Upper lobe of left lung (tissue), 6 donors: ENCODE results near the gene SLC2A10. TPM values are rescaled to one million over a fixed set of nuclear protein-coding genes. Genes with fewer than 3 reads are reported as not detected.

Experiments
- ATAC-seq, 2 donors: fragments of 200-7000 bp; cut with Tn5 transposase; one replicate each; pipeline ENCODE4 v1.9.1; 2022; ENCODE audit warnings: mild to moderate bottlenecking in 2 of 2, moderate library complexity in 2 of 2; ENCODE audit not compliant: low FRiP score in 2 of 2
- DNase-seq, 2 donors: peaks; one replicate each; pipeline ENCODE4 v3.0.0-alpha.2; 2019 to 2020
- H3K27ac ChIP-seq, 4 donors: fragments of 200-600 bp; sonication (generic); one replicate each; pipeline ENCODE4 v1.5.1; 2016 to 2019
- H3K27me3 ChIP-seq, 4 donors: fragments of 200-600 bp; sonication (generic); one replicate each; pipeline ENCODE4 v1.5.1; 2017 to 2019
- H3K36me3 ChIP-seq, 4 donors: fragments of 200-600 bp; sonication (generic); one replicate each; pipeline ENCODE4 v1.5.1; 2016 to 2019
- H3K4me1 ChIP-seq, 4 donors: fragments of 200-600 bp; sonication (generic); one replicate each; pipeline ENCODE4 v1.5.1; 2018 to 2019
- H3K4me3 ChIP-seq, 4 donors: fragments of 200-600 bp; sonication (generic); one replicate each; pipeline ENCODE4 v1.5.1; 2017 to 2019; ENCODE audit warnings: mild to moderate bottlenecking in 2 of 4, moderate library complexity in 1 of 4
- H3K9me3 ChIP-seq, 4 donors: fragments of 200-600 bp; sonication (generic); one replicate each; pipeline ENCODE4 v1.5.1; 2018 to 2019
- EP300 ChIP-seq, 4 donors: sonication (generic); formaldehyde crosslinking; IDR thresholded peaks; one replicate each; pipeline ENCODE4 v1.5.1; 2017; ENCODE audit warnings: antibody characterized with exemption in 4 of 4, control low read depth in 2 of 4
- POLR2A ChIP-seq, 4 donors: fragments of 450-650 bp; IDR thresholded peaks; one replicate each; pipeline ENCODE4 v1.5.1; 2016 to 2017; ENCODE audit warnings: antibody characterized with exemption in 4 of 4, mild to moderate bottlenecking in 2 of 4
- POLR2AphosphoS5 ChIP-seq, 2 donors: sonication (generic); formaldehyde crosslinking; IDR thresholded peaks; one replicate each; pipeline ENCODE4 v1.5.1; 2017; ENCODE audit warnings: antibody characterized with exemption in 2 of 2
- WGBS, 2 donors: methylation state at CpG; one replicate each; pipeline ENCODE4 v1.1.5; 2017 to 2018; 5-methylcytosine and 5-hydroxymethylcytosine counted together
- total RNA-seq, 6 donors: library from RNA; depleted of rRNA in 4 of 6; stranded (reverse); fragments of >200 nt in 4 of 6; gene quantifications; one replicate each; pipeline versions ENCODE4 v1.1.0 to v1.2.1, GENCODE V29; 2016 to 2021
- TF ChIP-seq, protein P1 (sequence below), 6 experiments: fragments of 450-650 bp in 4 of 6; fragments of 200-600 bp in 2 of 6; sonication (generic) in 2 of 6; IDR thresholded peaks; one replicate each; pipeline ENCODE4 v1.5.1; 2016 to 2019; ENCODE audit warnings: antibody characterized with exemption in 6 of 6
- donor health status: DM: no; HTN: no; CAD: no; lungs with moderate emphysema.
- donor health status: DM: no; HTN: yes; CAD: no; lungs with severe emphysema.

Gene SLC2A10
- 10 to 100 TPM in 4 of 6 donors, 1 to 10 TPM in 2; 5.5 to 93.2 (median 13.8) TPM for total RNA-seq

DNA sequence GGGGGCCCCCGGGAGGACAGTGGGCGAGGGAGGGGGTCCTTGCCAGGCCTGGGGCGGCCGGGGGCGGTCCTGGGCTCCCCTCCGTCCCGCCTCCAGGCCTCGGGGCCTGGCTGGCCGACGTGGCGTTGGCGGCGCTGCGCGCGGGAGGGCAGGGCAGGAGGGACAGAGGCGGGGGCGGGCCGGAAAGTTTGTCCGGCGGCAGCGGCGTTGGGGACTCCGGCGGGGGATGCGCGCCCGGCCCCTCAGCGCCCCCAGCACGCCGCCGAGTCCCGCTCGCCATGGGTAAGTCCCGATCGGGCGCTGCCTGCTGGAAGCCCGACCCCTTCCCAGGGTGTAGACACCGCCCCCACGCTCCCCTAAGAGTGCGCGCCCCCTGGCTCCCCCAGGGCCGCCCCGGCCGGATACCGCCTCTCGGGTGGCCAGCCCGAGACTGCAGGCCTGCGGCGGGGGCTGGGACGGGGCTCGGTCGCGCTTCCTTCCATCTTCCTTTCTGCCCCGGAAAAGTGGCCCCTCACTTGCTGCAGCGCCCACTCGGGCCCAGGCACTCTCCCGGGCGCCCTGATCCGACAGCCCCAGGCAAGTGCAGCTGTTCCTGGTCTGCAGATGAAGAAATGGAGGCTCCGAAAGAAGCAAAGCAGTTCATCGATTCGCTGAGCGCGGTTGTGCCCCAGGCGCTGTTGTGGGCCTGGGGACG lies at the start of gene SLC2A10:
TSS of gene SLC2A10 (plus strand) at position 191 of the 694 bp plus-strand sequence. CDS start at position 279, 88 bp downstream.
- Histone ChIP-seq H3K27me3 (no peaks in the 10 kb centered on the region), H3K36me3 (no peaks in the 10 kb centered on the region), H3K9me3 (no peaks in the 10 kb centered on the region), H3K27ac (peak within 1 kb of the TSS; percentile 84 to 88 (median 86)), H3K4me3 (peak within 1 kb of the TSS; percentile 21 to 87 (median 70)), H3K4me1 (peaks cover 16 to 30% (median 29%) of the 10 kb centered on the region in 4 donors)
- 1 to 3% methylated on average over 12 to 14 of the region's 67 CpGs for WGBS, 2 donors
- no peak for TF ChIP-seq EP300 (IDR thresholded peaks at IDR 0.05)
- TF ChIP-seq POLR2AphosphoS5 (IDR thresholded peaks at IDR 0.05): peak in 1 of 2 donors; percentile 22
- TF ChIP-seq, protein P1, sequence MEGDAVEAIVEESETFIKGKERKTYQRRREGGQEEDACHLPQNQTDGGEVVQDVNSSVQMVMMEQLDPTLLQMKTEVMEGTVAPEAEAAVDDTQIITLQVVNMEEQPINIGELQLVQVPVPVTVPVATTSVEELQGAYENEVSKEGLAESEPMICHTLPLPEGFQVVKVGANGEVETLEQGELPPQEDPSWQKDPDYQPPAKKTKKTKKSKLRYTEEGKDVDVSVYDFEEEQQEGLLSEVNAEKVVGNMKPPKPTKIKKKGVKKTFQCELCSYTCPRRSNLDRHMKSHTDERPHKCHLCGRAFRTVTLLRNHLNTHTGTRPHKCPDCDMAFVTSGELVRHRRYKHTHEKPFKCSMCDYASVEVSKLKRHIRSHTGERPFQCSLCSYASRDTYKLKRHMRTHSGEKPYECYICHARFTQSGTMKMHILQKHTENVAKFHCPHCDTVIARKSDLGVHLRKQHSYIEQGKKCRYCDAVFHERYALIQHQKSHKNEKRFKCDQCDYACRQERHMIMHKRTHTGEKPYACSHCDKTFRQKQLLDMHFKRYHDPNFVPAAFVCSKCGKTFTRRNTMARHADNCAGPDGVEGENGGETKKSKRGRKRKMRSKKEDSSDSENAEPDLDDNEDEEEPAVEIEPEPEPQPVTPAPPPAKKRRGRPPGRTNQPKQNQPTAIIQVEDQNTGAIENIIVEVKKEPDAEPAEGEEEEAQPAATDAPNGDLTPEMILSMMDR (IDR thresholded peaks at IDR 0.05): peak in 1 of 6 experiments; percentile 10
- peak in 1 of 4 donors; percentile 36 for TF ChIP-seq POLR2A (IDR thresholded peaks at IDR 0.05)
- DNase-seq: peak; percentile 55 to 93
- ATAC-seq: peak; percentile 72 to 92

- H3K27me3 ChIP-seq: no peaks in the 10 kb centered on the region
- DNase-seq (no peak), ATAC-seq (no peak)
- no peak overlapping the region for H3K27ac ChIP-seq
- WGBS, 2 donors: 86% methylated on average over 4 of the region's 4 CpGs
- H3K36me3 ChIP-seq: no peaks in the 10 kb centered on the region
- H3K4me3 ChIP-seq: no peak overlapping the region
- no peaks in the 10 kb centered on the region for H3K4me1 ChIP-seq
- H3K9me3 ChIP-seq: no peaks in the 10 kb centered on the region
- TF ChIP-seq, protein P1 (IDR thresholded peaks at IDR 0.05): no peak
- TF ChIP-seq POLR2AphosphoS5 (IDR thresholded peaks at IDR 0.05): no peak
- TF ChIP-seq EP300 (IDR thresholded peaks at IDR 0.05): no peak
- no peak for TF ChIP-seq POLR2A (IDR thresholded peaks at IDR 0.05)
These were observed 49.0 kb upstream of the SLC2A10 start for GRCh38 chr20:46660487-46660886.

DNA sequence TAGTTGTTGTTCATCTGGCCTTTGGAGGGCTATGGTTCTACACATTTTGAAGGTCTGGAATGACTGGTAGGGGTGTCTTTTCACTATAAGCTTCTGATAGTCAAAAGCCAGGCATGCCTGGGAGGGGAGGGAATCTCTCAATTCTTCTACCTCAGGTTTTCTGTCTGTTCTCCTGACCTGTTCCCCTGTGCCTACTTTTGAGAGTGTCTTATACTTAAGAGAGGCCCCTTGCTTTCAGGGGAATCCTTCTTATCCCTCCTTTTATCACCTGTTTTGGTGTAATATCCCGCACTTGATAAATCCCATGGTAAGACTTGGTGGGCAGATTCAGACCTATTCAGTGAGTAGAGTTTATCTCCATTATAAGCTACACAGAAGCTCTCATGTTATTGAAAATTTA lies 47.8 kb upstream of the SLC2A10 start:
- Histone ChIP-seq H3K27me3 (no peaks in the 10 kb centered on the region), H3K4me1 (no peaks in the 10 kb centered on the region), H3K9me3 (no peaks in the 10 kb centered on the region), H3K27ac (no peak overlapping the region), H3K36me3 (no peaks in the 10 kb centered on the region), H3K4me3 (no peak overlapping the region)
- ATAC-seq (no peak), DNase-seq (no peak)
- 94 to 100% methylated on average over 1 of the region's 1 CpG for WGBS, 2 donors
- no peak for TF ChIP-seq POLR2AphosphoS5 (IDR thresholded peaks at IDR 0.05)
- TF ChIP-seq POLR2A (IDR thresholded peaks at IDR 0.05): no peak
- TF ChIP-seq EP300 (IDR thresholded peaks at IDR 0.05): no peak
- TF ChIP-seq, protein P1 (IDR thresholded peaks at IDR 0.05): no peak

DNA sequence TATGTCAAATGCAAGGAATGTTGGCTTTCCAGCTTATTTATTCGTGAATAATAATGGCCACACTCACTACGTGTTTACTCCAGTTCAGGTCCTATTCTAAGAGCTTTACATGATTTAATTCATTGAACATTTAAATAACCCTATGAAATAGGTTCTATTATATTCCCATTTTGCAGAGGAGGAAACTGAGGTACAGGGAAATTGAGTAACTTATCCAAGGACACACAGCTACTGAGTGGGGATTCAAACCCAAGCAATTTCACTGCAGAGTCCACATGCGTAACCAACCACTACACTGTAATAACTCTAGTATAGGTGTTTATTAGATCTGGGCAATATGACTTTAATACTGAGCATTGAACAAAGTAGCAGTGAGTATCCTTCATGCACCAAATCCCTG lies 45.9 kb upstream of the SLC2A10 start:
- Histone ChIP-seq H3K4me3 (no peak overlapping the region), H3K4me1 (no peaks in the 10 kb centered on the region), H3K27ac (no peak overlapping the region), H3K27me3 (no peaks in the 10 kb centered on the region), H3K9me3 (no peaks in the 10 kb centered on the region), H3K36me3 (no peaks in the 10 kb centered on the region)
- WGBS, 2 donors: 89 to 97% methylated on average over 3 of the region's 3 CpGs
- TF ChIP-seq POLR2AphosphoS5 (IDR thresholded peaks at IDR 0.05) (no peak), POLR2A (IDR thresholded peaks at IDR 0.05) (no peak), EP300 (IDR thresholded peaks at IDR 0.05) (no peak)
- TF ChIP-seq, protein P1 (IDR thresholded peaks at IDR 0.05): no peak
- no peak for ATAC-seq
- DNase-seq: no peak

GRCh38 chr20:46665602-46666001 lies 43.8 kb upstream of the SLC2A10 start:
- Histone ChIP-seq H3K27me3 (no peaks in the 10 kb centered on the region), H3K27ac (no peak overlapping the region), H3K36me3 (no peaks in the 10 kb centered on the region), H3K9me3 (peaks cover 4 to 9% (median 6%) of the 10 kb centered on the region in 4 donors), H3K4me3 (no peak overlapping the region), H3K4me1 (no peaks in the 10 kb centered on the region)
- ATAC-seq (no peak), DNase-seq (no peak)
- 82 to 95% methylated on average over 3 of the region's 3 CpGs for WGBS, 2 donors
- TF ChIP-seq POLR2AphosphoS5 (IDR thresholded peaks at IDR 0.05) (no peak), POLR2A (IDR thresholded peaks at IDR 0.05) (no peak), EP300 (IDR thresholded peaks at IDR 0.05) (no peak)
- TF ChIP-seq, protein P1 (IDR thresholded peaks at IDR 0.05): no peak
